IPS-18c (cell line): ENCODE data around the gene GGCT.
A peak's percentile ranks its signal among the peaks of the same experiment; 100 is the strongest.
"Not testable (repeated sequence)": the region's sequence is repeated elsewhere in the genome, so short reads cannot be mapped to it uniquely, and the experiment has no call there.

ENCODE experiments used
- H3K4me3 ChIP-seq: 2 replicates; pipeline ENCODE4 v1.7.0; 2013; ENCODE audit warnings: low read depth, mild to moderate bottlenecking, low read length, moderate library complexity; ENCODE audit not compliant: insufficient read depth
- H3K9me3 ChIP-seq: one replicate; pipeline ENCODE4 v1.6.1; 2013; ENCODE audit warnings: mild to moderate bottlenecking, low read length, moderate library complexity; ENCODE audit not compliant: control insufficient read depth, insufficient read depth

The GGCT gene

GRCh38 chr7:30524545-30524944 lies 19.9 kb upstream of the GGCT start:
- Histone ChIP-seq H3K4me3 (no peak overlapping the region), H3K9me3 (peaks cover 2% of the 10 kb centered on the region)

- H3K4me3 ChIP-seq, result no peak overlapping the region
- peaks cover 2% of the 10 kb centered on the region for H3K9me3 ChIP-seq
Measured at GRCh38 chr7:30523466-30523865, 18.8 kb upstream of the GGCT start.

GRCh38 chr7:30522159-30522558 lies 17.5 kb upstream of the GGCT start:
- Histone ChIP-seq H3K9me3 (peaks cover 2% of the 10 kb centered on the region), H3K4me3 (no peak overlapping the region)

GRCh38 chr7:30521532-30521931 lies 16.9 kb upstream of the GGCT start:
- Histone ChIP-seq H3K4me3 (no peak overlapping the region), H3K9me3 (peaks cover 2% of the 10 kb centered on the region)

GRCh38 chr7:30519122-30519521 lies 14.5 kb upstream of the GGCT start:
- H3K4me3 ChIP-seq, result no peak overlapping the region
- H3K9me3 ChIP-seq, result peaks cover 2% of the 10 kb centered on the region

- H3K4me3 ChIP-seq, result no peak overlapping the region
- H3K9me3 ChIP-seq, result no peaks in the 10 kb centered on the region
Measured at GRCh38 chr7:30515761-30516160, 11.1 kb upstream of the GGCT start.

GRCh38 chr7:30514776-30515175 lies 10.1 kb upstream of the GGCT start:
- H3K9me3 ChIP-seq, result no peaks in the 10 kb centered on the region
- no peak overlapping the region for H3K4me3 ChIP-seq

GRCh38 chr7:30514177-30514576 lies 9.5 kb upstream of the GGCT start:
- no peak overlapping the region for H3K4me3 ChIP-seq
- no peaks in the 10 kb centered on the region for H3K9me3 ChIP-seq

GRCh38 chr7:30513762-30514161 lies 9.1 kb upstream of the GGCT start:
- no peaks in the 10 kb centered on the region for H3K9me3 ChIP-seq
- no peak overlapping the region for H3K4me3 ChIP-seq

- peaks cover 3% of the 10 kb centered on the region for H3K9me3 ChIP-seq
- no peak overlapping the region for H3K4me3 ChIP-seq
Measured at GRCh38 chr7:30511973-30512662, 7.5 kb upstream of the GGCT start.

- Histone ChIP-seq H3K9me3 (peaks cover 3% of the 10 kb centered on the region), H3K4me3 (no peak overlapping the region)
Measured at GRCh38 chr7:30511494-30511893, 6.9 kb upstream of the GGCT start.

GRCh38 chr7:30510124-30511075 lies 5.8 kb upstream of the GGCT start:
- Histone ChIP-seq H3K4me3 (no peak overlapping the region), H3K9me3 (peaks cover 3% of the 10 kb centered on the region)

- not testable (repeated sequence) for H3K9me3 ChIP-seq, H3K4me3 ChIP-seq
Measured at GRCh38 chr7:30509171-30509857, 4.7 kb upstream of the GGCT start.

GRCh38 chr7:30507346-30507900 lies 2.8 kb upstream of the GGCT start:
- H3K4me3 ChIP-seq, result not testable (repeated sequence)

GRCh38 chr7:30505174-30505697 lies 607 bp upstream of the GGCT start:
- H3K4me3 ChIP-seq, result peak overlapping the region; percentile 95
- H3K9me3 ChIP-seq, result peaks cover 3% of the 10 kb centered on the region

More at GRCh38 chr7:30507346-30507900, 2.8 kb upstream of the GGCT start:
- H3K9me3 ChIP-seq, result not testable (repeated sequence)

GRCh38 chr7:30503274-30504212 lies 1.1 kb downstream of the GGCT start:
- Histone ChIP-seq H3K9me3 (peaks cover 3% of the 10 kb centered on the region), H3K4me3 (peak overlapping the region; percentile 95)
